H1 (cell line): ENCODE results near the gene SPAG16. TPM values are rescaled to one million over a fixed set of nuclear protein-coding genes. Genes with fewer than 3 reads are reported as not detected.

ENCODE experiments used
- CHD2 ChIP-seq: IDR thresholded peaks from 2 replicates; pipeline ENCODE4 v1.6.1; 2012; ENCODE audit warnings: low read length, improper control_type of control experiment
- EGR1 ChIP-seq: IDR thresholded peaks from 2 replicates; pipeline ENCODE4 v1.6.1; 2011; ENCODE audit warnings: low read depth, low read length, borderline replicate concordance
- TBP ChIP-seq: IDR thresholded peaks from 2 replicates; pipeline ENCODE4 v1.6.1; 2011; ENCODE audit warnings: low read depth, low read length, improper control_type of control experiment
- YY1 ChIP-seq: IDR thresholded peaks from 2 replicates; pipeline ENCODE4 v1.6.1; 2011; ENCODE audit warnings: low read depth, mild to moderate bottlenecking, low read length
- polyA plus RNA-seq, 7 experiments: library from polyadenylated mRNA; depleted of rRNA in 3 of 7; stranded (reverse) in 5 of 7; unstranded in 2 of 7; fragments of >200 nt in 5 of 7; fragments of 200-250 nt in 2 of 7; gene quantifications; 1 replicate in 5 of 7; 2 replicates in 1 of 7; 4 replicates in 1 of 7; pipeline versions ENCODE4 v1.2.1 to v1.2.3, GENCODE V29; 2011 to 2013; ENCODE audit warnings: missing spikeins in 2 of 7, mixed read lengths in 2 of 7
- total RNA-seq: library from RNA; stranded (reverse); fragmentation: NEBNext Ultra II Directional; extraction: Animal tissue kit (Norgen Biotek cat#: 25700); gene quantifications from 2 replicates; pipeline ENCODE4 v1.2.1, GENCODE V29; 2021

Gene SPAG16
- total and polyA plus RNA-seq, 2 of the 8 experiments (the other 6 are each of a cell fraction or from before 2014, with no cell fraction given), result 6.0 to 14.9 TPM

DNA sequence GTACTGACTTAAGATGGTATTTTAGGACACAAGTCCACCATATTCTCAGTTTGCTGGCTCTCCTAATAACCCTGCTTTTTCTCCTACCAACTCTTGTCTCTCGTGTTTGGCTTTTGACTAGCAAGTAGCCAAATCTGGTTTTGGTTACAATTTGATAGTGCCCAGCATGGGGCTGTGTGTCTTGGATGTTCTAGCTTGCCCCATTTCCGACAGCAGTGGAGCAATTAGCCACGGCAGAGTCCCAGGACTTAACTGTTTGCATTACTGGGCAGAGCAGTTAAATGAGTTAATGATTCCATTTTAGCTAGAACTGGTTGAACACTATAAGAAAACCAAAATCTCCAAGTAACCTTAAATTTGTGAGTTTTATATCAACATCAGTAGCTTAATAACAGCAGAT, 18.6 kb upstream of the SPAG16 start (continued):
- TF ChIP-seq TBP, result no peak
- TF ChIP-seq YY1, result no peak
- no peak for TF ChIP-seq EGR1
- no peak for TF ChIP-seq CHD2
